ENCODE measurements around the gene S100P.

DNA sequence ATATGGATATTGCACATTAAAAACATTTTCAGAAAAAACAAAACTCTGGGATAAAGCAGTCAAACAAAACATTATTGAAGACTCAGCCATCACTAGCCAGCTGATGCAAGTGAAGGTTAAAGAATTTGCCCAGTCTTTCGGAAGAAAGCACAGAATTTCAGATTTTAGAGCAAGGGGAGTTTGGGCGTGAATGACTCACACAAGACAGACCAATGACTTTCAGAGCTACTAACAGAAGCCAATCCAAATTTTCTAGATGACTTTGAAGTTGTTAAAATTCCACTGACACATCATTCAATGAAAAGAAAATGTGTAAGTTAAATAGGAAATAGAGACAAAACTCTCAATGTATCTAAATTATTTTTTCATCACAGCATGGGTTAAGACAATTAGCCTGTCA, 12.0 kb downstream of the S100P start:
- TF ChIP-seq, protein P1, sequence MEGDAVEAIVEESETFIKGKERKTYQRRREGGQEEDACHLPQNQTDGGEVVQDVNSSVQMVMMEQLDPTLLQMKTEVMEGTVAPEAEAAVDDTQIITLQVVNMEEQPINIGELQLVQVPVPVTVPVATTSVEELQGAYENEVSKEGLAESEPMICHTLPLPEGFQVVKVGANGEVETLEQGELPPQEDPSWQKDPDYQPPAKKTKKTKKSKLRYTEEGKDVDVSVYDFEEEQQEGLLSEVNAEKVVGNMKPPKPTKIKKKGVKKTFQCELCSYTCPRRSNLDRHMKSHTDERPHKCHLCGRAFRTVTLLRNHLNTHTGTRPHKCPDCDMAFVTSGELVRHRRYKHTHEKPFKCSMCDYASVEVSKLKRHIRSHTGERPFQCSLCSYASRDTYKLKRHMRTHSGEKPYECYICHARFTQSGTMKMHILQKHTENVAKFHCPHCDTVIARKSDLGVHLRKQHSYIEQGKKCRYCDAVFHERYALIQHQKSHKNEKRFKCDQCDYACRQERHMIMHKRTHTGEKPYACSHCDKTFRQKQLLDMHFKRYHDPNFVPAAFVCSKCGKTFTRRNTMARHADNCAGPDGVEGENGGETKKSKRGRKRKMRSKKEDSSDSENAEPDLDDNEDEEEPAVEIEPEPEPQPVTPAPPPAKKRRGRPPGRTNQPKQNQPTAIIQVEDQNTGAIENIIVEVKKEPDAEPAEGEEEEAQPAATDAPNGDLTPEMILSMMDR (IDR thresholded peaks at IDR 0.05): no peak
- TF ChIP-seq POLR2A (IDR thresholded peaks at IDR 0.05) (no peak), EP300 (IDR thresholded peaks at IDR 0.05) (no peak)

Measured in tibial nerve (tissue), 4 donors.